Lung (tissue), 12 donors: Measurements from ENCODE around the gene PEG3. TPM values are rescaled to one million over a fixed set of nuclear protein-coding genes. Genes with fewer than 3 reads are reported as not detected.

Experiments used
- ATAC-seq: fragments of 200-7000 bp; cut with Tn5 transposase; one replicate; pipeline ENCODE4 v1.9.1; 2020; ENCODE audit warnings: moderate number of reproducible peaks; ENCODE audit not compliant: insufficient read depth, low FRiP score
- DNase-seq, 3 donors: peaks; one replicate each; pipeline ENCODE4 v3.0.0-alpha.2; 2013 to 2017
- H3K27ac ChIP-seq, 2 donors: one replicate each; pipeline ENCODE4 v1.5.1; 2013; ENCODE audit warnings: mild to moderate bottlenecking in 2 of 2, moderate library complexity in 2 of 2, control low read depth in 1 of 2, inconsistent platforms in 1 of 2, low read depth in 1 of 2, low read length in 1 of 2
- H3K27me3 ChIP-seq, 3 donors: one replicate each; pipeline ENCODE4 v1.5.1; 2013; ENCODE audit warnings: low read length in 2 of 3; ENCODE audit not compliant: control insufficient read depth in 3 of 3, insufficient read depth in 3 of 3
- H3K36me3 ChIP-seq, 4 donors: one replicate each; pipeline ENCODE4 v1.5.1; 2013; ENCODE audit warnings: low read length in 4 of 4, mild to moderate bottlenecking in 1 of 4, moderate library complexity in 1 of 4; ENCODE audit not compliant: control insufficient read depth in 4 of 4, insufficient read depth in 4 of 4
- H3K4me1 ChIP-seq, 5 donors: one replicate each; pipeline ENCODE4 v1.5.1; 2013; ENCODE audit warnings: low read length in 5 of 5, mild to moderate bottlenecking in 2 of 5, moderate library complexity in 1 of 5; ENCODE audit not compliant: control insufficient read depth in 5 of 5, insufficient read depth in 5 of 5
- H3K4me3 ChIP-seq: one replicate; pipeline ENCODE4 v1.5.1; 2013; ENCODE audit warnings: mild to moderate bottlenecking, control low read depth, moderate library complexity
- H3K9ac ChIP-seq, 2 donors: one replicate each; pipeline ENCODE4 v1.5.1; 2013; ENCODE audit warnings: low read length in 2 of 2, control low read depth in 1 of 2; ENCODE audit not compliant: insufficient read depth in 1 of 2
- H3K9me3 ChIP-seq, 4 donors: one replicate each; pipeline ENCODE4 v1.5.1; 2013; ENCODE audit warnings: low read length in 3 of 4, mild to moderate bottlenecking in 1 of 4, moderate library complexity in 1 of 4; ENCODE audit not compliant: control insufficient read depth in 4 of 4, insufficient read depth in 3 of 4
- WGBS, 2 donors: extraction: QIAGEN DNeasy Blood & Tissue Kit; methylation state at CpG; one replicate each; pipeline ENCODE4 v1.1.7; 2013; 5-methylcytosine and 5-hydroxymethylcytosine counted together
- polyA plus RNA-seq, 2 donors: library from polyadenylated mRNA; stranded (reverse); fragments of 200-250 nt; gene quantifications; one replicate each; pipeline ENCODE4 v1.2.1, GENCODE V29; 2013
- total RNA-seq, 2 donors: library from RNA; depleted of rRNA in 1 of 2; stranded (reverse); fragments of >200 nt in 1 of 2; gene quantifications; one replicate each; pipeline ENCODE4 v1.2.1, GENCODE V29; 2014 to 2021
- TF ChIP-seq, protein P1 (sequence below): IDR thresholded peaks from 2 replicates; pipeline ENCODE4 v1.5.1; 2012; ENCODE audit warnings: mild to moderate bottlenecking; ENCODE audit errors: control extremely low read depth, extremely low read depth
- donor health status: control.
- donor health status: control.
- donor health status: Bipolar disorder and iron deficiency.
- donor health status: healthy.
- donor health status: DM: yes; HTN: yes; CAD: no.

Gene PEG3
- total and polyA plus RNA-seq, 4 donors, result 0.63 to 35.8 (median 3.2) TPM

DNA sequence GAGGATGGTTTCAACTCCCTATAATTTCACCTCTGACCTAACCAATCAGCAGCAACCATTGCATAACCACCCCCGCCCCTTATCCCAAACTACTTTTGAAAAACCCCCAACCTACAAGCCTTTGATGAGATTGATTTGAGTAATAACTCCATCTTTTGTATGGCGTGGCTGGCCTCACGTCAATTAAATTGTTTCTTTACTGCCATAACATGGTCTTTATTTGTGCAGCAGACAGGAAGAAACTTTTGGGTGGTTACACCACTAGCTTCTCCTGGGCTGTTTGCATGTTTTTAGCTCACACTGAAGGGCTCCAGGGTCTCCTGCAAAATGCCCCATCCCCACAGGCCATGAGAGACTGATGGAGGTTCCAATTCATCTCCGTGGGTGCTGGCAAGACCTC lies 34.0 kb upstream of the PEG3 start:
- H3K9me3 ChIP-seq, result peaks cover 0 to 36% (median 3%) of the 10 kb centered on the region in 4 donors
- WGBS, 2 donors, result 90 to 91% methylated on average over 4 of the region's 4 CpGs

DNA sequence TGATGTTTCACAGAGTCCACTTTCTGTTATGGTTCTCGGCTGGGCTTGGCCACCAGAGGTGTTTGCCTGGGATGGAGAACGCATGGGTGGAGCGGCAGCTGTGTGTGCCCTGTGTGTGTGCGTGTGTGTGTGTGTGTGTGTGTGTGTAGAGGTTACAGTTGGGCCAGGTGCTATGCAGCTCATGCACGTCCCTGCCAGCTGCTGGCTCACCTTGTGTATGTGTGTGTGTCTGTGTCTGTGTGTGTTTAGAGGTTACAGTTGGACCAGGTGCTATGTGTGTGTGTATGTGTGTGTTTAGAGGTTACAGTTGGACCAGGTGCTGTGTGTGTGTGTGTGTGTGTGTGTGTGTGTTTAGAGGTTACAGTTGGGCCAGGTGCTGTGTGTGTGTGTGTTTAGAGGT lies 33.0 kb upstream of the PEG3 start:
- no peaks in the 10 kb centered on the region for H3K4me1 ChIP-seq
- H3K36me3 ChIP-seq, result no peaks in the 10 kb centered on the region
- no peak overlapping the region for H3K9ac ChIP-seq
- DNase-seq (no peak), ATAC-seq (no peak)
- H3K9me3 ChIP-seq, result peaks cover 0 to 41% (median 3%) of the 10 kb centered on the region in 4 donors
- H3K27me3 ChIP-seq, result no peaks in the 10 kb centered on the region
- no peak overlapping the region for H3K4me3 ChIP-seq
- 80 to 85% methylated on average over 5 of the region's 5 CpGs for WGBS, 2 donors
- TF ChIP-seq, protein P1, sequence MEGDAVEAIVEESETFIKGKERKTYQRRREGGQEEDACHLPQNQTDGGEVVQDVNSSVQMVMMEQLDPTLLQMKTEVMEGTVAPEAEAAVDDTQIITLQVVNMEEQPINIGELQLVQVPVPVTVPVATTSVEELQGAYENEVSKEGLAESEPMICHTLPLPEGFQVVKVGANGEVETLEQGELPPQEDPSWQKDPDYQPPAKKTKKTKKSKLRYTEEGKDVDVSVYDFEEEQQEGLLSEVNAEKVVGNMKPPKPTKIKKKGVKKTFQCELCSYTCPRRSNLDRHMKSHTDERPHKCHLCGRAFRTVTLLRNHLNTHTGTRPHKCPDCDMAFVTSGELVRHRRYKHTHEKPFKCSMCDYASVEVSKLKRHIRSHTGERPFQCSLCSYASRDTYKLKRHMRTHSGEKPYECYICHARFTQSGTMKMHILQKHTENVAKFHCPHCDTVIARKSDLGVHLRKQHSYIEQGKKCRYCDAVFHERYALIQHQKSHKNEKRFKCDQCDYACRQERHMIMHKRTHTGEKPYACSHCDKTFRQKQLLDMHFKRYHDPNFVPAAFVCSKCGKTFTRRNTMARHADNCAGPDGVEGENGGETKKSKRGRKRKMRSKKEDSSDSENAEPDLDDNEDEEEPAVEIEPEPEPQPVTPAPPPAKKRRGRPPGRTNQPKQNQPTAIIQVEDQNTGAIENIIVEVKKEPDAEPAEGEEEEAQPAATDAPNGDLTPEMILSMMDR, result no peak
- H3K27ac ChIP-seq, result no peak overlapping the region

More for the DNA sequence above, 34.0 kb upstream of the PEG3 start:
- TF ChIP-seq, protein P1, result no peak
- Histone ChIP-seq H3K36me3 (no peaks in the 10 kb centered on the region), H3K9ac (no peak overlapping the region), H3K27ac (no peak overlapping the region), H3K4me1 (no peaks in the 10 kb centered on the region), H3K27me3 (no peaks in the 10 kb centered on the region), H3K4me3 (no peak overlapping the region)
- DNase-seq, result no peak
- no peak for ATAC-seq

DNA sequence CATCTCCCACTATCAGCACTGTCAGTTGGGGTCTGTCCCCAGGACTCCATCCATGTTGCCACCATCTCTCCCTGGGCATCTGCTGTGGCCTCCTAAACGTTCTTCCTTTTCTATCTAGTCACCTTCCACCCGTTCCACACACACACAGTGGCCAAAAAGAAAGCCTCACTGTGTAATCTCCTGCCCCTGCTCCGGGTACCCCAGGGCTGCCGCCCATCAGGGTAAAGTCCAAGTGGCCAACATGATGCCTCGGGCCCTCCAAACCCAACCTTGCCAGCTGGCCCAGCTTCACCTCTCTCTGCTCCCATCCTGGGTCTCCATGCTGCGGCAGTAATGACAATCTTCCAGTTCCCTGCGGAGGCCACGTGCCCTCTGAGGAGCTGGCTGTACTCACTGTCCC lies 29.4 kb upstream of the PEG3 start:
- H3K9me3 ChIP-seq, result peaks cover 0 to 22% (median 3%) of the 10 kb centered on the region in 4 donors
- TF ChIP-seq, protein P1, result no peak
- 80 to 84% methylated on average over 8 of the region's 8 CpGs for WGBS, 2 donors
- DNase-seq (no peak), ATAC-seq (no peak)
- no peaks in the 10 kb centered on the region for H3K27me3 ChIP-seq
- no peak overlapping the region for H3K9ac ChIP-seq
- no peaks in the 10 kb centered on the region for H3K36me3 ChIP-seq
- H3K4me3 ChIP-seq, result no peak overlapping the region
- H3K4me1 ChIP-seq, result peaks cover 0 to 2% (median 0%) of the 10 kb centered on the region in 5 donors
- no peak overlapping the region for H3K27ac ChIP-seq

DNA sequence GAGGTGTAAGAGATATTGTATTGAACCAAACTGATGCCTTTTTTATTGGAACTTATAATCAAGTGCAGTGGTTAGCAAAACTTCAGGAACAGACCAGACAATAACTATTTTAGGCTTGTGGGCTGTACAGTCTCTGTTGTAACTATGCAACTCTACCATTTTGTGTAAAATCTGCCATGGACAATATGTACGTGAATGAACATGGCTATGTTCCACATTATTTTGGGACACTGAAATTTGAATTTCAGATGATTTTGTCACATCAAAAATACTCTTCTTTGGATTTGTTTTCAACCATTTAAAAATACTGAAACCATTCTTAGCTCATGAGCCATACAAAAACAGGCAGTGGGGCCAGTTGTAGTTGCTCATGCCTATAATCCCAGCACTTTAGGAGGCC lies 27.9 kb upstream of the PEG3 start:
- Histone ChIP-seq H3K9ac (no peak overlapping the region), H3K4me1 (peaks cover 0 to 2% (median 0%) of the 10 kb centered on the region in 5 donors), H3K4me3 (no peak overlapping the region), H3K27me3 (no peaks in the 10 kb centered on the region), H3K27ac (no peak overlapping the region), H3K36me3 (no peaks in the 10 kb centered on the region), H3K9me3 (peaks cover 0 to 23% (median 0%) of the 10 kb centered on the region in 4 donors)
- no peak for DNase-seq
- WGBS, 2 donors, result 98% methylated on average over 1 of the region's 1 CpG
- ATAC-seq, result no peak
- TF ChIP-seq, protein P1, result no peak
